ENCODE data around the gene VPS33B.
"Not testable (repeated sequence)": the region's sequence is repeated elsewhere in the genome, so short reads cannot be mapped to it uniquely, and the experiment has no call there.

VPS33B gene

DNA sequence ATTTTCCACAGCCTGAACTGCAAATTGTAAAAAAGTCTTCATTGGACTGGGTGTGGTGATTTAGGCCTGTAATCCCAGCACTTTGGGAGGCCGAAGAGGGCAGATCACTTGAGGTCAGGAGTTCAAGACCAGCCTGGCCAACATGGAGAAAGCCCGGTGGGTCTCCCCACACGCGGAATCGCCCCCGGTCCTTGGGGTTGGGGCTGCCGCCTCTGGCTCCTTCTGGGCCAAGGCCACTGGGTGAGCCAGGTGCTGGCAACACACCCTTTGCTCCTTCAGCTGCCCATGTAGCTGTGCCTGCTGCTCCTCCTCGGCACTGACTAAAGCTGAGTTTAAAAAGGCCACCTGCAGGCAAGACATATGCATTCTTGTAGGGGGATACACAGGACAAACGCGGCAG lies 9.4 kb upstream of the VPS33B start:
- DNase-seq (ENCODE audit: low read depth in 2 of 2): no peak

GRCh38 chr15:91027677-91028076 lies 5.3 kb upstream of the VPS33B start:
- no peak for DNase-seq (ENCODE audit: low read depth in 2 of 2)

DNA sequence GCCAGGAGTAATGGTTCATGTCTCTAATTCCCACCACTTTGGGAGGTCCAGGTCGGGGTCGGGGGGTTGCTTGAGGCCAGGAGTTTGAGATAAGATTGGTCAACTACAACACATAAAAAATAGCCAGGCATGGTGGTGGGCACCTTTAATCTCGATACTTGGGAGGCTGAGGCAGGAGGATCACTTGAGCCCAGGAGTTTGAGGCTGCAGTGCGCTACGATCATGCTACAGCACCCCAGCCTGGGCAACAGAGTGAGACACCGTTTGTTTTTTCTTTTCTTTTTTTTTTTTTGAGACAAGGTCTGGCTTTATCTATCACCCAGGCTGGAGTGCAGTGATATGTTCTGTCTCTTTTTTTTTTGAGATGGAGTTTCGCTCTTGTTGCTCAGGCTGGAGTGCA lies 1.3 kb upstream of the VPS33B start:
- DNase-seq (ENCODE audit: low read depth in 2 of 2): no peak

DNA sequence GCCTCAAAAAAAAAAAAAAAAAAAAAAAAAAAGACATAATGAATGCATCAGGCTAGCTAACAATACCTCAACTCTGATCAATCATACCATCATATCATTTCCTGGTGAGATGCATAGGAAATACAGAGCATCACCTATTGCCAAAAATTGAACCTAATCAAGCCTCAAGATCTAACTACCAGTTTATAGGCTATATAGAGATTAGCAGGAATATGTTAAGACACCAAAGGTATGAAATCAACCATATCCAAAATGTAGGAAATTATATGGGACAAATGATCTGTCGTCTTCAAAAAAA lies 387 bp upstream of the VPS33B start:
- no peak for DNase-seq (ENCODE audit: low read depth in 2 of 2)

DNA sequence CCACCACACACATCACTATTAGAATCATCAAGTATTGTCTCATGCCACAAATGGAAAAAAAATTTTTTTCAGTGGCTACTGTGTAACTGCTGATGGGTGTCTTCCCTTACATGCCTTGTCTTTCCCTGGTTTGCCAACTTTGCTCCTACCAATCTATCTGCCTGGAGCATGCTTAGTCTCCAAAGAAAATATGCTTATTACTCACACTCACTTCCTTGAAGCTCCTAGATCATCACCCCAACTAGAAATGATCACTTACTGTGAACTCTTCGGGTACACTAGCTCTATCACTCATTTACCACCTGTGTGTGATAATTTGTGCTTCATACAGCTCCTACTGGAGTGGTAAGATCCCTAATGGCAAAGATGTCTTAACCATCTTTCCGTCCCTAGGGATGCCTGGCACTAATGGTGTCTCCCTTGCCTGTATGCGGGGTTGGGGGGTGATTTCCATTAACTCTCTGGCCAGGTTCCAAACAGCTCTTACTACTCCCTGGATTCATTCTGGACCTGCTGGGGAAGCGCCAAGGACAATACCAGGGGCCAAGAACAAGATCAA lies 799 bp downstream of the VPS33B start:
- DNase-seq (ENCODE audit: low read depth in 2 of 2): no peak

DNA sequence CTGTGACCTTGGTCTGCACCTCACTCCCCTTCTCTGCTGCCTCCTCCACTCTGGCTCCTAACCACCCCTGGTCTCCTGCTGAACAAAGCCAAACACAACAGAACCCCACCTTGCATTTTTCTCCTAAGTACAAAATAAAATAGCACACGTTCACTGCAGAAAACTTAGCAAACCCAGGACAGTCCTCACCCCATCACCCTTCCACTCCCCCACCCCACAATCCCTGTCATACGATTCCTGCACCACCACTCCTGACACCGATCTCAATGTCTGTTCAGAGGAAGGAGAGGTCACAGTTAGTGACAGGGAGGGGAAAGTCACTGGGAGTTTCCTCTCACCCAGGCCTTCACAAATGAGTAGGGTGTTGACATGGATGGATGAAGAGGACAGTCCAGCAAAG lies 4.2 kb downstream of the VPS33B start:
- no peak for DNase-seq (ENCODE audit: low read depth in 2 of 2)

DNA sequence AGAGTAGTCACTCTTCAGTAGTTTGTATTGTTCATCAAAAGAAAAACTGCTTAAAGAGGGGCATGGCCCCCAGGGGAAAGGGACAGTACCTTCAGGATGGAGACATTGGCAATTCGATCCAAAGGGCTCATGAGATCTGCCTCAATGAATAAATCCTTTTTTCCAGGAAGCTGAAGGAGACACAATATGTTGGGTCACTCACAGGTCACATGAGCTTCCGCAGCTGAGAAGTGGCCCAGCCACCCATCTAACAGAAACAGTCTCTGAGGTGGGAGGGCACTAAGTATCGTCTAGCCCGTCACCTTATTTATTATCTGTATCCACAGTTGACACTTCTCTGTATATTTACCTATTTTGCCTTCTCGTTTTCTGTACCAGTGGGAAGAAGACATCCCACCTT lies 4.7 kb downstream of the VPS33B start:
- no peak for DNase-seq (ENCODE audit: low read depth in 2 of 2)

DNA sequence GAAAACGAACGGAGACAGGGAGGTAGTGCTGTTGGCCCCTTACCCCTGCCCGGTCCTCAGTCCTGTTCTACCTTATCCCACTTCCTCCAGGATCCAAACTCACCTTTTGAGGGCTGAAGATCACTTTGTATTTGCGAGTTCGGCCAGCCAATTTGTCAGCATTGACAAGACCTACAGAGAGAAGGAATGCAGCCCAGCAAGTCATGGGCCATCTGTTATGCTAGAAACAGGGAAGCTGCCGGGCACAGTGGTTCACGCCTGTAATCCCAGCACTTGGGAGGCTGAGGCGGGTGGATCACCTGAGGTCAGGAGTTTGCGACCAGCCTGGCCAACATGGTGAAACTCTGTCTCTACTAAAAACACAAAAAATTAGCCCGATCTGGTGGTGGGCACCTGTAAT lies 8.7 kb downstream of the VPS33B start:
- not testable (repeated sequence) for DNase-seq (ENCODE audit: low read depth in 2 of 2)

GRCh38 chr15:91007266-91007665 lies 15.1 kb downstream of the VPS33B start:
- no peak for DNase-seq (ENCODE audit: low read depth in 2 of 2)

DNA sequence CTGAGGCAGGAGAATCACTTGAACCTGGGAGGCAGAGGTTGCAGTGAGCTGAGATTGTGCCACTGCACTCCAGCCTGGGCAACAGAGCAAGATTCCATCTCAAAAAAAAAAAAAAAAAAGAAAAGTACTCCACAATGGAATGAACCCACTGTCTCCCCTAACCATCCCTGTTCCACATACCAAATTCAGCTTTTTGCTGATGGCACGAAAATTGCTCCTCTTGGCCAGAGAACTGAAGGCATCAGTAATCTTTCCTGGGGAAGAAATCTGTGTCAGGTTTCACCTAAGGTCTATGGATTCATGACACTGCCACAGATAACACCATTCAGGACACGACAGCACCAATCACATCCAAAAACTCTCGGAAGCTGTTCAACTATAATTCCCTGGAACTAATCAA lies 21.2 kb downstream of the VPS33B start:
- DNase-seq (ENCODE audit: low read depth in 2 of 2): no peak

DNA sequence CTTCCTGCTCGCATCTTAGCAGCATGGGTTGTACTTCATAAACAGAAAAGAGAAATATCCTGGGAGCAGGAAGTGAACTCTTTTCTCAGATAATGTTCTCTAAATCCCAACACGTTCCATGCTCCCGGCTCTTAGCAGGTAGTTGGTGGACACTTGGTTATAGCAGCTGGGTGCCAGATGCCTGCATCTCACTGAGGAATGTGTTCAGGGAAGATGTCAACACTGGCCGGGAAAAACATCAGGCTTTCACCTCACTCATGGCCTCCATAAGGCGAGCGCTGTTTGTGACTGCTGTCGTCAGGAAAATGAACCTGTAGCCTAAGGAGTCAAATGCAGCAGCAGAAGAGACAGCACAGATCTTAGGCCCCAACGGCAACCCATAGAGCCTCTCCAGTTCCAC lies 23.7 kb downstream of the VPS33B start:
- no peak for DNase-seq (ENCODE audit: low read depth in 2 of 2)

- peak; percentile 97 for DNase-seq (ENCODE audit: low read depth in 2 of 2)
Observed at GRCh38 chr15:90994417-90995311, 27.7 kb downstream of the VPS33B start, which contains the start of gene PRC1. Gene PRC1, minus strand, starts transcription at chr15:90994535. Its CDS starts 118 bp downstream, at chr15:90994417.

DNA sequence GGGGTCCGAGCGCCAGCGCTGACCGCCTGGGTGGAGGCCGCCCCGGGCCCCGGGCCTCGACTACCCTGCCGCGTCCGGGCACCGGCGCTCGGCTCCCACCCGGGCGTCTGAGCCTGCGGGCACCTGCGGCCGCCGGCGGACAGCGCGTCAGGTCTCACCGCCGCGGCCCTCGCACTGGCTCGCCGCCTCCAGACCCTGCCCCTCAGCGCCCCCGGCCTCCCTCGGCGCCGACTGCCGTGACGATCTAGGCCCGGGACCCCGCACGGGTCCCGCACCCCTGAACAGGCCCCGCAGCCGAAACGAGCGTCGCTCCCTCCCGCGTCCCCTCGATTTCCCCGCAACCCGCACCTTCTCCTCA lies 28.4 kb downstream of the VPS33B start:
- DNase-seq (ENCODE audit: low read depth in 2 of 2): peak; percentile 3 to 7

DNA sequence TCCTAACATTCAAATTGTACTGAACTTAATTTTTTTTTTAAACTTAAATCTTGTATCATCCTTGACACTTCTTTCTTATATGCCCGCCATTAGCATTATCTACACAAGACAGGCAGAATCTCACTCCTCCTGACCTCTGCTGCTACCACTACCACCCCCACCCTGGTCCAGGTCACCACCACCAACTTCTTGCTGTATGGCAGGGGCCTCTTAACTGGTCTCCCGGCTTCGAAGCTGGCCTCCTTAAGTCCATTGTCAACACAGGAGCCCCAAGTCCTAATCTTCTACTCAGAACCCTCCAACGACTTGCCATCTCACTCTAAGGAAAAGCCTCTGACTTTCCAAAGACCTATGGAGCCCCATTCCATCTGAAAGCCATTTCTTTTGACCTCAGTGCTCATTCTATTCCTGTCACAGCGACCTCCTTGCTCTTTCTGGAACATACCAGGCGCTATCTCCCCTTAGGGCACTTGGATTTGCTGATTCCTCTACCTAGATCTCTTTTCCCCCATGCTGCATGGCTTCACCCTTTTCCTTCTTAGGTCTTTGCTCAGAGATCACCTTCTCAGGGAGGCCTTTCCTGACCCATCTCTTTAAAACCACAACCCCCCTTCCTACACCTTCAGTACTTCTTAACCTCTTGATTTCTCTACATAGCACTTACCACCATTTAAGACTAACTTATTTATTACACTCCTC lies 30.7 kb downstream of the VPS33B start:
- DNase-seq (ENCODE audit: low read depth in 2 of 2): no peak

GRCh38 chr15:90990446-90990845 lies 31.9 kb downstream of the VPS33B start:
- no peak for DNase-seq (ENCODE audit: low read depth in 2 of 2)

DNA sequence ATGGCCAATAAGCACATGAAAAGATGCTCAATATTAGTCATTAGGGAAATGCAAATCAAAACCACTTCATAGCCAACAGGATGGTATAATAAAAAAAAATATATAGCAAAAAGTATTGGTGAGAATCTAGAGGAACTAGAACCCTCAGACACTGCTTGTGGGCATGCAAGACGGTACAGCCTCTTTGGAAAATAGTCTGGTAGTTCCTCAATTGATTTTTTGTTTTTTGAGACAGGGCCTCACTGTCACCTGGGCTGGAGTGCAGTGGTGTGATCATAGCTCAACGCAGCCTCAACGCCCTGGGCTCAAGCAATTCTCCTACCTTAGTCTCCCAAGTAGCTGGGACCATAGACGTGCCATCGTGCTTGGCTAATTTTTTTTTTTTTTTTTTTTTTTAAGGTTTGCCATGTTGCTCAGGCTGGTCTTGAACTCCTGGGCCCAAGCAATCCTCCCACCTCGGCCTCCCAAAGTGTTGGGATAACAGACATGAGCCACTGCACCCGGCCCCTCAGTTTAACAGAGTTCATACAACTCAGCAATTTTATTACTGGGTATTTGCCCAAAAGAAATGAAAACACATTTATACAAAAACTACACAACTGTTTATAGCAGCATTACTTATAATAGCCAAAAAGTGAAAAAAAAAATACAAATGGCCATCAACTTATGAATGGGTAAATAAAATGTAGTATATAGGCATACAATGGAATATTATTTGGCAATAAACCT lies 33.2 kb downstream of the VPS33B start:
- no peak for DNase-seq (ENCODE audit: low read depth in 2 of 2)

- DNase-seq (ENCODE audit: low read depth in 2 of 2): no peak
Observed at GRCh38 chr15:90988296-90988695, 34.1 kb downstream of the VPS33B start.

DNA sequence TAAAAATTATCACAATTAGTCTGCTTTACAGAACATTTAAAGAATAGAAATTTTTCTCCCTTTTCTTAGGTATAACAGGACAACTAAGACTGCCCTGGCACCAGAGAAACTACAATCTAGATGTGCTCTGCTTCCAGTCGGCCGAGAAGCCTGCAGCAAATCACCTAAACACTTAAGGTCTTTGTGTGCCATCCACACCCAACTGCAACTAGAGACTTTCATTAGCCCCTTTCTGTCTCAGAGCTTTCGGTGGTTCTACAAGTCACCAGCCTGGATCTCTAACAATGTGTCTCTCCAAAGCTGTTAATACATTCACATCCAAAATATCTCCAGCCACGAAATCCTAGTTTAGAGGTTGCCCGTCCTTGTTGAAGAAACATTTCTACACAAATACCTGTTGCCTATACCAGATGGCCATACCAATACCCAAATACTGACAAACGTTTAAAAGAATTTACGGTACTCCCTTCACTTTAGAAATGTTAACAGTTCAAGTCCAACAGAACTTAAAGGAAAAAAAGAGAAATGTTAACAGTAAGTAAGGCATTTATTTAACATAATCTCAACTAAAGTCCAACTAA lies 34.7 kb downstream of the VPS33B start:
- no peak for DNase-seq (ENCODE audit: low read depth in 2 of 2)

DNA sequence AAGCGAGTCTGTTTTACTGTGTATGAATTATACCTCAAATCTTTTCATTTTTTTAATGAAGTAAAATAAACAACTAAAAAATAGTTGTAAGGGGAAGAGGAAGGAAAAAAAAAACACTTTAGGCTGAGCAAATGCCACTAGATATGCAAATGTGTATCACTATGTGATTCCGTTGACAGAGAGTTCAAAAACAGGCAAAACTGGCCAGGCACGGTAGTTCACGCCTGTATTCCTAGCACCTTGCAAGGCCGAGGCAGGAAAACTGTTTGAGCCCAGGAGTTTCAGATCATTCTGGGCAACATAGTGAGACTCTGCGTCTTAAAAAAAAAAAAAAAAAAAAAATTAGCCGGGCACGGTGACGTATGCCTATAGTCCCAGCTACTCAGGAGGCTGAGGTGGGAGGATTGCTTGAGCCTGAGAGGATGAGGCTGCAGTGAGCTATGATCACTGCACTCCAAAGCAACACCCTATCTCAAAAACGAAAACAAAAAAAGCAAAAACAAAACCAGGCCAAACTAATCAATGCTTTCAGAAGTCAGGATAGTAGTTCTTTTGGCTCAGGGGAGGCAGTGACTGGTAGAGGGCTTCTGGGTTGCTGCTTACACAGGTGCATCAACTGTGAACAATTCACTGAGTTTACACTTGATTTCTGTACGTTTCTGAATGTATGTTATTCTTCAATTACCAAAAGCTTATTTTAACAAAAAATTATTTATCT lies 35.4 kb downstream of the VPS33B start:
- DNase-seq (ENCODE audit: low read depth in 2 of 2): no peak

GRCh38 chr15:90982135-90982534 lies 40.3 kb downstream of the VPS33B start:
- DNase-seq (ENCODE audit: low read depth in 2 of 2): no peak

DNA sequence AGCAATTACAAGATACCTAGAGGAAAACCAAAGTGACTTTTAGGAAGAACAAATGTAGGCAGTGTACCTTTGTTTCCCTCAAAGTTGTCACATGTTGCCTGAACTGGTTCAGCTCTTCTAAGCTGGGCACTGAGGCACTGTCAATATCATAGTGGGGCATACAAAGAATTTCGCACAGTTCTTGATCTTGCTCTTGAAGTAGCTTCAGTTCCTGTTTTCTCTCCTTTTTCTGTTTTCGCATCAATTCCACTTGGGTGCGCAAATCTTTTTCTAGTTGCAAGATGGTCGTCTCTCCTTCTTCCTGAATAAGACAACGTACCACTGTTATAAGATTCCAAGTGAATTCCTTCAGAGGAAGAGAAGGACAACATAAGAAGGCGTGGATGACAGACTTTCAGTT lies 40.7 kb downstream of the VPS33B start:
- no peak for DNase-seq (ENCODE audit: low read depth in 2 of 2)
